K562 (cell line): Measurements from ENCODE around the gene ARHGAP18. TPM values are rescaled to one million over a fixed set of nuclear protein-coding genes. Genes with fewer than 3 reads are reported as not detected.

Experiments
- ATAC-seq: fragments of 200-7000 bp; cut with Tn5 transposase; 3 replicates; pipeline ENCODE4 v1.9.1; 2020; ENCODE audit warnings: moderate library complexity
- BruUV-seq: library from RNA; stranded (reverse); fragments of 400-500 nt; replicated peaks from 2 replicates; lab custom pipeline; 2021; lab: Mats Ljungman, UMichigan
- CTCF ChIA-PET: fragments of 300-600 bp; formaldehyde crosslinking; extraction: SDS; loops from one replicate; lab custom pipeline; 2021; ENCODE audit warnings: low intra/inter-chr PET ratio; lab: Yijun Ruan, JAX
- POLR2A ChIA-PET: fragments of 300-600, 350-650 bp; sonication (Branson Sonifier 250); formaldehyde crosslinking; extraction: SDS; loops from one replicate; lab custom pipeline; 2021; ENCODE audit warnings: antibody characterized with exemption, inconsistent platforms; lab: Yijun Ruan, JAX
- DNase-seq, 4 experiments: peaks; one replicate each; pipeline versions ENCODE4 v3.0.0 to v3.0.0-alpha.2; 2011 to 2018; ENCODE audit warnings: low spot score in 3 of 4, mixed read lengths in 3 of 4; ENCODE audit errors: extremely low read depth in 1 of 4
- FAIRE-seq: peaks from 2 replicates; lab custom pipeline; 2011; peaks lifted over from hg19 to GRCh38; lab: Jason Lieb, UNC
- H2AFZ ChIP-seq: 2 replicates; pipeline ENCODE4 v1.6.0; 2011; ENCODE audit warnings: low read depth, low read length, control low read depth, inconsistent platforms
- H3K27ac ChIP-seq: fragments of 200-600 bp; 3 replicates; pipeline ENCODE4 v1.8.0; 2011; ENCODE audit warnings: low read depth, mild to moderate bottlenecking, control low read depth, inconsistent platforms, low read length, moderate library complexity, mixed read lengths; ENCODE audit errors: extremely low read depth
- H3K27me3 ChIP-seq, 2 experiments: fragments of 300-600 bp in 1 of 2; 2 replicates in 1 of 2; 3 replicates in 1 of 2; pipeline versions ENCODE4 v1.6.0 to v1.8.0; 2011; ENCODE audit warnings: inconsistent platforms in 2 of 2, low read length in 2 of 2, mild to moderate bottlenecking in 1 of 2, mixed read lengths in 1 of 2, moderate library complexity in 1 of 2; ENCODE audit not compliant: control insufficient read depth in 2 of 2, insufficient read depth in 2 of 2
- H3K36me3 ChIP-seq: fragments of 300-600 bp; 3 replicates; pipeline ENCODE4 v1.8.0; 2011; ENCODE audit warnings: mild to moderate bottlenecking, low read length, inconsistent platforms; ENCODE audit not compliant: control insufficient read depth, insufficient read depth
- H3K4me1 ChIP-seq, 2 experiments: fragments of 200-600 bp in 1 of 2; replicated peaks in 1 of 2; 2 replicates in 1 of 2; 3 replicates in 1 of 2; pipeline versions ENCODE4 v1.5.1 to v1.8.0; 2011; ENCODE audit warnings: inconsistent platforms in 2 of 2, low read length in 2 of 2, mild to moderate bottlenecking in 1 of 2, mixed read lengths in 1 of 2, moderate library complexity in 1 of 2; ENCODE audit not compliant: control insufficient read depth in 2 of 2, insufficient read depth in 2 of 2
- H3K4me2 ChIP-seq: 2 replicates; pipeline ENCODE4 v1.6.1; 2011; ENCODE audit warnings: low read length, control low read depth, inconsistent platforms, mixed read lengths; ENCODE audit not compliant: insufficient read depth
- H3K4me3 ChIP-seq: fragments of 200-600 bp; sonication (generic), shearing (Covaris generic); 2 replicates; pipeline ENCODE4 v1.5.1; 2016; ENCODE audit warnings: control low read depth, inconsistent platforms
- H3K79me2 ChIP-seq: fragments of 200-600 bp; 3 replicates; pipeline ENCODE4 v1.8.0; 2011; ENCODE audit warnings: low read length, inconsistent platforms; ENCODE audit not compliant: control insufficient read depth, insufficient read depth
- H3K9ac ChIP-seq, 2 experiments: 2 replicates each; pipeline versions ENCODE4 v1.6.0 to v1.6.1; 2011; ENCODE audit warnings: low read depth in 2 of 2, low read length in 2 of 2, control low read depth in 1 of 2, inconsistent platforms in 1 of 2, mild to moderate bottlenecking in 1 of 2, mixed read lengths in 1 of 2; ENCODE audit not compliant: insufficient read depth in 1 of 2
- H3K9me1 ChIP-seq: one replicate; pipeline ENCODE4 v1.6.0; 2011; ENCODE audit warnings: inconsistent platforms, mild to moderate bottlenecking, low read length, moderate library complexity; ENCODE audit not compliant: control insufficient read depth, insufficient read depth
- H3K9me3 ChIP-seq: replicated peaks from 2 replicates; pipeline ENCODE4 v1.5.1; 2011; ENCODE audit warnings: low read depth, low read length, inconsistent platforms; ENCODE audit not compliant: control insufficient read depth, insufficient read depth
- H4K20me1 ChIP-seq: replicated peaks from 2 replicates; pipeline ENCODE4 v1.6.1; 2011; ENCODE audit warnings: low read length, inconsistent platforms, mixed read lengths; ENCODE audit not compliant: control insufficient read depth, insufficient read depth
- E2F8 ChIP-seq: fragments of 450-650 bp; IDR thresholded peaks from 2 replicates; pipeline ENCODE4 v1.7.1; 2018; ENCODE audit warnings: mild to moderate bottlenecking, low read depth; ENCODE audit not compliant: partially characterized antibody
- HMBOX1 ChIP-seq: sonication (generic); IDR thresholded peaks from 2 replicates; pipeline ENCODE4 v1.6.1; 2016
- MEIS2 ChIP-seq: fragments of 450-650 bp; IDR thresholded peaks from 2 replicates; pipeline ENCODE4 v1.6.1; 2014; ENCODE audit warnings: mild to moderate bottlenecking; ENCODE audit not compliant: partially characterized antibody
- NR2C1 ChIP-seq, 2 experiments: fragments of 450-650 bp; IDR thresholded peaks; 2 replicates each; pipeline ENCODE4 v1.6.1; 2017; ENCODE audit warnings: mild to moderate bottlenecking in 2 of 2, antibody characterized with exemption in 1 of 2, inconsistent platforms in 1 of 2, missing compliant biosample characterization in 1 of 2, missing genetic modification characterization in 1 of 2
- RHOXF2B ChIP-seq: fragments of 250-450 bp; sonication (Bioruptor Pico); conservative IDR thresholded peaks from 2 replicates; pipeline ENCODE4 v1.5.1; 2021
- TCF3 ChIP-seq: sonication (generic); formaldehyde crosslinking; IDR thresholded peaks from 2 replicates; pipeline ENCODE4 v1.4.0; 2020; ENCODE audit warnings: mild to moderate bottlenecking, missing genetic modification reagents
- ZNF407 ChIP-seq: fragments of 450-650 bp; IDR thresholded peaks from 2 replicates; pipeline ENCODE4 v1.6.1; 2016; ENCODE audit warnings: low read depth
- in situ Hi-C: fragments of 300-500 bp; cut with MboI; formaldehyde crosslinking; loops from 4 replicates; pipeline ENCODE4 v1.15.0; 2018; ENCODE audit warnings: inconsistent platforms, mixed read lengths
- intact Hi-C: fragments of 100-400 bp; cut with micrococcal nuclease; formaldehyde crosslinking; loops from 2 replicates; pipeline ENCODE4 v1.14.2; 2022
- polyA plus RNA-seq, 8 experiments: library from polyadenylated mRNA; depleted of rRNA in 4 of 8; stranded (reverse) in 5 of 8; unstranded in 3 of 8; fragments of >200 nt; fragmentation: Nextera tagmentation in 2 of 8; fragmentation: Illumina TruSeq in 1 of 8; extraction: Ambion mirVana in 2 of 8; extraction: Trizol in 1 of 8; gene quantifications; 2 replicates each; pipeline versions ENCODE4 v1.2.1 to v1.2.3, GENCODE V29; 2011 to 2014; ENCODE audit warnings: inconsistent platforms in 1 of 8, missing spikeins in 1 of 8
- total RNA-seq, 7 experiments: library from RNA; depleted of rRNA in 6 of 7; stranded (reverse); fragments of >200 nt in 6 of 7; fragmentation: Illumina TruSeq in 2 of 7; extraction: Trizol in 2 of 7; gene quantifications; 2 replicates each; pipeline versions ENCODE4 v1.2.1 to v1.2.3, GENCODE V29; 2011 to 2021; ENCODE audit warnings: low replicate concordance in 1 of 7

The ARHGAP18 gene
- total and polyA plus RNA-seq, 9 of the 15 experiments (the other 6 are each of a cell fraction or from before 2014, with no cell fraction given) = 13.3 to 29.7 (median 21.1) TPM

DNA sequence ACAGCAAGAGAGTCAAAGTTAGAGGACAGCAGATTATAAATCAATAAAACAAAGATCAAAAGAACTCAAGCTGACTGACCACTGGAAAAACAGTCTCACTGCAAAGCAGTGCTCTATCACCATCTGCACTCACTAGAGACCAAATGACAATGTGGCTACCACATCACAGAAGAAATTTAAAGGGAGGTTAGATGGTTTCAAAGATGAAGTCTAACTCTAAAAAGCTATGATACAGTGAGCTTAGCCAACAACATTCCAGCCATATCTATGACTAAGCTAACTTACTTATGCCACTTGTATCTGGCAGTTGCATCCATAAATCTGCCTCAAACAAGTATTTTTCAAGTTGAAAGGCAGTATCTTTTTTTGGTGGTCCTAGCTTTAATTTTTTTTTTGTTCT, 68.6 kb downstream of the ARHGAP18 start:
- Histone ChIP-seq H4K20me1 (no peaks in the 10 kb centered on the region), H3K9me3 (no peaks in the 10 kb centered on the region), H3K9me1 (no peaks in the 10 kb centered on the region), H3K4me1 (peaks cover 0 to 10% of the 10 kb centered on the region in 2 experiments; a peak in 3 of 5 replicates), H3K27ac (no peak overlapping the region), H3K79me2 (0 out of 3 replicates have a peak, but pooled peaks cover 6% of the 10 kb centered on the region), H3K27me3 (no peaks in the 10 kb centered on the region), H3K9ac (no peak overlapping the region), H3K4me2 (no peak overlapping the region), H3K36me3 (peaks cover 13% of the 10 kb centered on the region), H3K4me3 (no peak overlapping the region), H2AFZ (no peak overlapping the region)
- intact Hi-C loops (no loop called here), in situ Hi-C loops (no loop called here)
- FAIRE-seq = no peak
- no peak; the same call in 2 of the 3 replicates for ATAC-seq
- ChIA-PET CTCF (interaction anchor here (0.6 kb wide), 1 partner anchor 23 kb away, joined by 3 read pairs; no protein-coding TSS in a partner anchor), POLR2A (interaction anchor here (1.3 to 1.4 kb wide), 2 partner anchors 13 to 78 kb away, joined by 3 to 4 read pairs; no protein-coding TSS in a partner anchor)
- no TSS peak for BruUV-seq
- no peak for DNase-seq
- TF ChIP-seq TCF3 (CRISPR knock-in tag) (no peak), E2F8 (no peak), MEIS2 (peak; percentile 53), NR2C1 (IDR thresholded peaks at IDR 0.05) (no peak), NR2C1 (tag; IDR thresholded peaks at IDR 0.05) (no peak), RHOXF2B (no peak), HMBOX1 (0 out of 2 replicates have a peak, but pooled peaks have one; percentile 19), ZNF407 (no peak)
